BJ (cell line): Measurements from ENCODE around the gene NPB. TPM values are rescaled to one million over a fixed set of nuclear protein-coding genes. Genes with fewer than 3 reads are reported as not detected.

ENCODE experiments used
- CTCF ChIA-PET: fragments of 350-600 bp; formaldehyde crosslinking; extraction: SDS; loops from one replicate; lab custom pipeline; 2021; ENCODE audit warnings: antibody characterized with exemption, inconsistent platforms; lab: Yijun Ruan, JAX
- POLR2A ChIA-PET: fragments of 300-600 bp; sonication (Branson Sonifier 250); formaldehyde crosslinking; extraction: SDS; loops from one replicate; lab custom pipeline; 2021; ENCODE audit warnings: antibody characterized with exemption; lab: Charles Lee
- DNase-seq: peaks from one replicate; pipeline ENCODE4 v3.0.0-alpha.2; 2011; ENCODE audit warnings: low read depth
- H3K27me3 ChIP-seq: 2 replicates; pipeline ENCODE4 v1.6.0; 2011; ENCODE audit warnings: low read length; ENCODE audit not compliant: control insufficient read depth, insufficient read depth
- H3K36me3 ChIP-seq: 2 replicates; pipeline ENCODE4 v1.5.1; 2011; ENCODE audit warnings: low read length; ENCODE audit not compliant: control insufficient read depth, insufficient read depth
- H3K4me3 ChIP-seq: 2 replicates; pipeline ENCODE4 v1.5.1; 2011; ENCODE audit warnings: low read depth, mild to moderate bottlenecking, control low read depth, low read length
- CTCF ChIP-seq: IDR thresholded peaks from 2 replicates; pipeline ENCODE4 v1.5.1; 2011; ENCODE audit warnings: low read depth, mild to moderate bottlenecking, control low read depth, inconsistent platforms, low read length, moderate library complexity; ENCODE audit not compliant: insufficient read depth
- polyA plus RNA-seq: library from polyadenylated mRNA; depleted of rRNA; stranded (reverse); fragments of >200 nt; gene quantifications from 2 replicates; pipeline ENCODE4 v1.2.3, GENCODE V29; 2011

The NPB gene
- polyA plus RNA-seq, 1 experiment = 0.38 TPM

DNA sequence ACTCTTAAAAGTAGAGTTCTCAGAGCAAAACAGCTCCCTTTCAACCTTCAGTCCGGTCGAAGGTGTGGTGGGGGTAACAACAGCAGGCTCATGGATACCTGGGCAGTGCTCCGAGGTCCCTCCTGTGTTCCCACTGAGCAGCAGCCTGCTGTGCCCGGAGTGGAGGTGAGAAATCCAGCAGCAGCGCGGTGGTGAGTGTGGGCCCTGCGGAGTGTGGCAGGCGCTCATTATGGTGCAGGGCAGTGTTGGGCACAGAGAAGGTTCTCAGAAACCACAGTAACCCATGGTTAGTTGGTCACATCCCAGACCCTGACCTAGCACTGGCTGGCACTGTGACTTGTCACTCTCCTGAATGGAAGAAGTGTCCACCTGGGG is 36.7 kb upstream of the NPB start:
- CTCF ChIA-PET = no interaction called here
- POLR2A ChIA-PET = no interaction called here
- Histone ChIP-seq H3K4me3 (no peak overlapping the region), H3K36me3 (peaks cover 30% of the 10 kb centered on the region), H3K27me3 (no peaks in the 10 kb centered on the region)
- TF ChIP-seq CTCF = no peak
- DNase-seq = no peak

GRCh38 chr17:81865733-81866439 is 36.2 kb upstream of the NPB start:
- POLR2A ChIA-PET = no interaction called here
- Histone ChIP-seq H3K27me3 (no peaks in the 10 kb centered on the region), H3K4me3 (no peak overlapping the region), H3K36me3 (peaks cover 30% of the 10 kb centered on the region)
- CTCF ChIA-PET = interaction anchor here (0.7 to 0.9 kb wide), 2 partner anchors 147 to 182 kb away, joined by 3 to 4 read pairs; partner anchors contain the start of genes ARL16 and HGS
- no peak for TF ChIP-seq CTCF
- no peak for DNase-seq

GRCh38 chr17:81866440-81867169 is 35.4 kb upstream of the NPB start:
- Histone ChIP-seq H3K27me3 (no peaks in the 10 kb centered on the region), H3K36me3 (peaks cover 30% of the 10 kb centered on the region), H3K4me3 (no peak overlapping the region)
- no peak for DNase-seq
- no peak for TF ChIP-seq CTCF
- POLR2A ChIA-PET = no interaction called here
- CTCF ChIA-PET = interaction anchor here (0.7 to 1.1 kb wide), 3 partner anchors 134 to 183 kb away, joined by 3 to 4 read pairs (median 3); partner anchors contain the start of genes ARL16 and HGS

DNA sequence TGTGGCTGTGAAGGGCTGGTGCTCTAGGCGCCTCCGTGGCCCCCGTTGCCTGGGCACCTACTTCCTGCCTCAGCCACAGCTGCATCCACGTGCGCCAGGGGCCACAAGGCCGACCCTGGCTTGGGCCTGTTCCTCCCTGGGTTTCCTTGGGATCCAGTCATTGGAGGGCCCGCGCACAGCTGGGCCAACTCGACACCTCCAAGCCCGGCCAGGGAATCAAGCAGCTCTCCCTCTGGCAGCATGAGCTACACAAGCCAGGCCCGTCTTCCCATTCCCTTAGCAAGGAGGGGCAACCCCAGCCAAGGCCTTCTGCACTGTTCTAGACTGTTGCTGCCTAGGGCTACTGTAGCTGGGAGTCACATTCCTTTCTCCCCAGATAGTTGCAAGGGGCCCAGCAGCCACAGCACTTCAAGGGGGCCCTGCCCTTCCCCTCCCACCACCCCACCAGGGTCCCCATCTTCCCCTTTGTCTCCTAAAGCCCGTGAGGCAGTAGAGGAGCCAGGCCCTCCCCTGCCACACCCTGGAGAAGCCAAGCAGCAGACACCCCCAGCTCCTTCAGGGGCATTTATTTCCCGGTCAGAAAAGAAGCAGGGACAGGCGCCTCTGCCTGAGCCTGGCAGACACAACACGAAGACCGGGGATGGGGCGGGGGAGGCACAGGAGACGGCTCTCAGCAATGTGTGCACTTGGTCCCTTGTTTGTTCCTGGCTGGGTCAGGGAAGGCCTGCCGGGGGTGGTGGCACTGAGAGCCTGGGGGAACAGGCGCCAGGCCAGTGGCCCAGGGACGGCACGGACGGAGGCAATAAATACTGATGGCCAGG is 34.7 kb upstream of the NPB start:
- CTCF ChIA-PET = interaction anchor here (0.9 to 1.1 kb wide), 2 partner anchors 134 to 184 kb away, joined by 3 to 4 read pairs; partner anchors contain the start of genes ARL16 and HGS
- H3K36me3 ChIP-seq = peaks cover 30% of the 10 kb centered on the region

More for the DNA sequence above, 34.7 kb upstream of the NPB start:
- TF ChIP-seq CTCF = no peak
- no peaks in the 10 kb centered on the region for H3K27me3 ChIP-seq
- POLR2A ChIA-PET = no interaction called here
- no peak overlapping the region for H3K4me3 ChIP-seq
- no peak for DNase-seq
